ENCODE results near the gene PIEZO2.

DNA sequence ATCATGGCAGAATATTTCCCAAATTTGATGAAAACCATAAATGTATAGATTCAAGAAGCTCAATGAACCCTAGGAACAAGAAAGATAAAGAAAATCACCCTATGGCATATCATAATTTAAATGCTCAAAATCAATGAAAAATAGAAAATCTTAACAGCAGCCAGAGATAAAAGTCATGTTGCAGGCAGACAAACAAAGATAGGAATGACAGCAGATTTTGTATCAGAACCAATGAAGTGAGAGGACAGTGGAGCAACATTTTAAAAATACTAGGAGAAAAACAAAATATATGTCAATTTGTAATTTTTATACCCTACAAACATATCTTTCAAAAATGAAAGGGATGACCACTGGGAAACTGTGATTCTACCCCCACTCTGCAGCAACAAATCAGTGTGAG is 203.3 kb downstream of the PIEZO2 start:
- no peak for TF ChIP-seq POLR2A (IDR thresholded peaks at IDR 0.05)
- TF ChIP-seq, protein P1, sequence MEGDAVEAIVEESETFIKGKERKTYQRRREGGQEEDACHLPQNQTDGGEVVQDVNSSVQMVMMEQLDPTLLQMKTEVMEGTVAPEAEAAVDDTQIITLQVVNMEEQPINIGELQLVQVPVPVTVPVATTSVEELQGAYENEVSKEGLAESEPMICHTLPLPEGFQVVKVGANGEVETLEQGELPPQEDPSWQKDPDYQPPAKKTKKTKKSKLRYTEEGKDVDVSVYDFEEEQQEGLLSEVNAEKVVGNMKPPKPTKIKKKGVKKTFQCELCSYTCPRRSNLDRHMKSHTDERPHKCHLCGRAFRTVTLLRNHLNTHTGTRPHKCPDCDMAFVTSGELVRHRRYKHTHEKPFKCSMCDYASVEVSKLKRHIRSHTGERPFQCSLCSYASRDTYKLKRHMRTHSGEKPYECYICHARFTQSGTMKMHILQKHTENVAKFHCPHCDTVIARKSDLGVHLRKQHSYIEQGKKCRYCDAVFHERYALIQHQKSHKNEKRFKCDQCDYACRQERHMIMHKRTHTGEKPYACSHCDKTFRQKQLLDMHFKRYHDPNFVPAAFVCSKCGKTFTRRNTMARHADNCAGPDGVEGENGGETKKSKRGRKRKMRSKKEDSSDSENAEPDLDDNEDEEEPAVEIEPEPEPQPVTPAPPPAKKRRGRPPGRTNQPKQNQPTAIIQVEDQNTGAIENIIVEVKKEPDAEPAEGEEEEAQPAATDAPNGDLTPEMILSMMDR (IDR thresholded peaks at IDR 0.05) = no peak

Measured in heart left ventricle (tissue), 13 donors.